Measurements from ENCODE around the gene INS.
"Not testable (repeated sequence)": the region's sequence is repeated elsewhere in the genome, so short reads cannot be mapped to it uniquely, and the experiment has no call there.

INS gene

GRCh38 chr11:2194877-2195755 is 34.1 kb upstream of the INS start:
- in situ Hi-C loops (cut with MboI; ENCODE audit: low sequenced_read_pairs, unreplicated experiment), result no loop called here
- TF ChIP-seq, protein P1, sequence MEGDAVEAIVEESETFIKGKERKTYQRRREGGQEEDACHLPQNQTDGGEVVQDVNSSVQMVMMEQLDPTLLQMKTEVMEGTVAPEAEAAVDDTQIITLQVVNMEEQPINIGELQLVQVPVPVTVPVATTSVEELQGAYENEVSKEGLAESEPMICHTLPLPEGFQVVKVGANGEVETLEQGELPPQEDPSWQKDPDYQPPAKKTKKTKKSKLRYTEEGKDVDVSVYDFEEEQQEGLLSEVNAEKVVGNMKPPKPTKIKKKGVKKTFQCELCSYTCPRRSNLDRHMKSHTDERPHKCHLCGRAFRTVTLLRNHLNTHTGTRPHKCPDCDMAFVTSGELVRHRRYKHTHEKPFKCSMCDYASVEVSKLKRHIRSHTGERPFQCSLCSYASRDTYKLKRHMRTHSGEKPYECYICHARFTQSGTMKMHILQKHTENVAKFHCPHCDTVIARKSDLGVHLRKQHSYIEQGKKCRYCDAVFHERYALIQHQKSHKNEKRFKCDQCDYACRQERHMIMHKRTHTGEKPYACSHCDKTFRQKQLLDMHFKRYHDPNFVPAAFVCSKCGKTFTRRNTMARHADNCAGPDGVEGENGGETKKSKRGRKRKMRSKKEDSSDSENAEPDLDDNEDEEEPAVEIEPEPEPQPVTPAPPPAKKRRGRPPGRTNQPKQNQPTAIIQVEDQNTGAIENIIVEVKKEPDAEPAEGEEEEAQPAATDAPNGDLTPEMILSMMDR (IDR thresholded peaks at IDR 0.05; ENCODE audit: borderline replicate concordance, control extremely low read depth, extremely low read depth, insufficient read depth, missing control alignments), result peak; percentile 75
- peak; percentile 79 for DNase-seq (ENCODE audit: low spot score)

DNA sequence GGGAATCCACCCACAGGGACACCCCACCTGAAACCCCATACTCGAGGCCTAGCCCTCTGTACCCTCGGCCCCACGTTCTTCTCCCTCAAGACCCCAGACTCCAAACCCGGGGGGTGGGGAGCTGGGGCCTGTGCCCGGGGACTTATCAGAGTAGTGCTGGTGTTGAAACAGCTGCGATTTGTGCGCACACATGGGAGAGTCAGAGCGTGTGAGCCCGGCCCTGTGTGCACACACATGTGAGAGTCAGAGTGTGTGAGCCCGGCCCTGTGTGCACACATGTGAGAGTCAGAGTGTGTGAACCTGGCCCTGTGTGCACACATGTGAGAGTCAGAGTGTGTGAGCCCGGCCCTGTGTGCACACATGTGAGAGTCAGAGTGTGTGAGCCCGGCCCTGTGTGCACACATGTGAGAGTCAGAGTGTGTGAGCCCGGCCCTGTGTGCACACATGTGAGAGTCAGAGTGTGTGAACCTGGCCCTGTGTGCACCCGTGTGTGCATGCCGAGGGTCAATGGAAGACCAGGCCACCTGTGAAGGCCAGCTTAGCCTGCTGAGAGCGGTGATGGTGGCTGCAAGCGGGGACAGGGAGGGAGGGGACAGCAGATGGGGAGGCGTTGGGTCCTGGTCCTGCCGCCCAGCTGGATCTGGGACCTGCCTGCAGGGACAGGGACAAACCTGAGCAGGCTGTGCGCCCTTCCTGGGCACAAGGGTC is 33.0 kb upstream of the INS start:
- DNase-seq (ENCODE audit: low spot score); in situ Hi-C loops (cut with MboI; ENCODE audit: low sequenced_read_pairs, unreplicated experiment): not testable (repeated sequence)

- in situ Hi-C loops (cut with MboI; ENCODE audit: low sequenced_read_pairs, unreplicated experiment), result no loop called here
- TF ChIP-seq, protein P1 (IDR thresholded peaks at IDR 0.05; ENCODE audit: borderline replicate concordance, control extremely low read depth, extremely low read depth, insufficient read depth, missing control alignments), result no peak
- DNase-seq (ENCODE audit: low spot score), result no peak
Measured at GRCh38 chr11:2193099-2193887, 32.3 kb upstream of the INS start.

DNA sequence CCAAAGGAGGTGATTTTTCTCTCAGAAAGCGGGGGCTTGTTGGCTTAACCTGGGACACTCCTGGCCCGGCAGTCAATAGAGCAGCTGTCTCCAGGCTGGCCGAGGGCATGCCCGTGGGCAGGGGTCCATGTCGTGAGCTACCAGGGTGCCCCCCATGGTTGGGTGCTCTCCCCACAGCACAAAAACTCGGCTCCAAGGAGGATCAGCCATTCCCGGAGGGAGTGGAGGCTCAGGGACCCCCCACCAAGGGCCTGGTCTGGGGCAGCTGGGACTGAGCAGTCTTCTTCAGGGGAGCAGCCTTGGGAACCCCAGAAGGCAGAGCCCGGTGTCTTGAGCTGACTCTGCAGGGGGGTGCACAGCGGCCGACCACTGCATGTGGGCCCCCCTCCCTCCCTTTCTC is 31.4 kb upstream of the INS start:
- in situ Hi-C loops (cut with MboI; ENCODE audit: low sequenced_read_pairs, unreplicated experiment), result no loop called here
- TF ChIP-seq, protein P1 (IDR thresholded peaks at IDR 0.05; ENCODE audit: borderline replicate concordance, control extremely low read depth, extremely low read depth, insufficient read depth, missing control alignments), result no peak
- DNase-seq (ENCODE audit: low spot score), result no peak

DNA sequence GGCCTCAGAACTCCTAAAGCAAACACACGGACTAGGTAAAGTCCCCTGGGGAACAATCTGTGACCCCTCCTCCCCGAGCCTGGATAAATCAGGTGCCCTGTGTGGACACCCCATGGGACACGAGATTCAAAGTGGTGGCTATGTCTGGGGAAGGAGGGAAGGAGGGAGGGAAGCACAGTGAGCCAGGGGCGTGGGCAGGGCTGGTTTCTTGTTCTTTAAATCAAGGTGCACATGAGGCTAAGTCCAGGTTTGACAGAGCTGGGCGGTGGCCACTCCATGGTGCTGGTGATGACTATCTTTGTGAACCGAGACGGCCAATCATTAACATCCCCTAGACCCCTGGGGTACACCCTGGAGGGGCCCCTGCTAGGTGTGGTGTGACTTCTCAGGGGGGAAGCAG is 30.9 kb upstream of the INS start:
- DNase-seq (ENCODE audit: low spot score), result no peak
- TF ChIP-seq, protein P1 (IDR thresholded peaks at IDR 0.05; ENCODE audit: borderline replicate concordance, control extremely low read depth, extremely low read depth, insufficient read depth, missing control alignments), result no peak
- in situ Hi-C loops (cut with MboI; ENCODE audit: low sequenced_read_pairs, unreplicated experiment), result no loop called here

GRCh38 chr11:2190657-2191471 is 29.9 kb upstream of the INS start:
- no peak for DNase-seq (ENCODE audit: low spot score)
- TF ChIP-seq, protein P1 (IDR thresholded peaks at IDR 0.05; ENCODE audit: borderline replicate concordance, control extremely low read depth, extremely low read depth, insufficient read depth, missing control alignments), result no peak
- in situ Hi-C loops (cut with MboI; ENCODE audit: low sequenced_read_pairs, unreplicated experiment), result no loop called here
